ENCODE data around the gene SERPINB7. TPM values are rescaled to one million over a fixed set of nuclear protein-coding genes. Genes with fewer than 3 reads are reported as not detected.

The SERPINB7 gene
- total and polyA plus RNA-seq, 10 donors, result not detected

DNA sequence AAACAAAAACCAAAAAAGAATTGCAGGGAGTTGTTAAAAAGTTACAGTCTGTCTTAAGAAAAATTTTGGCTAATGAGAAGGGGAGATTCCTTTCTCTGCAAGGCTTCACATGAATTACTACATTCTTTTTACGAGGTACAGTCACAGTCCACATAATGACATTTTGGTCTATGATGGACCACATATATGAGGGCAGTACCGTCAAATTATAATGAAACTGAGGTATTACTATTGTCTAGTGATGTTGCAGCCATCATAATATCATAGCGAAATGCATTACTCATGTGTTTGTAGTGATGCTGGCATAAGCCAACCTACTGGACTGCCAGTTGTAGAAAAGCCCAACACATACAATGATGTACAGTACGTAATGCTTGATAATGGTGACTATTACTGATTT lies 12.5 kb downstream of the SERPINB7 start:
- WGBS, 5 donors, result 80 to 93% (median 91%) methylated on average over 4 of the region's 4 CpGs
- no peaks in the 10 kb centered on the region for H3K27me3 ChIP-seq (replicated peaks in 1 of 7)
- H3K27ac ChIP-seq, result no peak overlapping the region
- intact Hi-C loops (cut with DNase I; ENCODE audit: low total_unique reads), result no loop called here
- H3K9me3 ChIP-seq, result no peaks in the 10 kb centered on the region
- H3K4me3 ChIP-seq, result no peak overlapping the region
- no peaks in the 10 kb centered on the region for H3K4me1 ChIP-seq
- no peak for DNase-seq
- no peaks in the 10 kb centered on the region for H3K36me3 ChIP-seq
- TF ChIP-seq POLR2AphosphoS5 (IDR thresholded peaks at IDR 0.05) (no peak), POLR2A (IDR thresholded peaks at IDR 0.05) (no peak), CTCF (IDR thresholded peaks at IDR 0.05 in 8 of 11, conservative IDR thresholded peaks at IDR 0.05 in 3 of 11) (no peak)

GRCh38 chr18:63788447-63789096 lies 13.4 kb downstream of the SERPINB7 start:
- H3K4me3 ChIP-seq, result no peak overlapping the region
- WGBS, 5 donors, result 38 to 72% (median 54%) methylated on average over 3 of the region's 3 CpGs
- intact Hi-C loops (cut with DNase I; ENCODE audit: low total_unique reads), result no loop called here
- TF ChIP-seq POLR2AphosphoS5 (IDR thresholded peaks at IDR 0.05) (no peak), POLR2A (IDR thresholded peaks at IDR 0.05) (no peak), CTCF (IDR thresholded peaks at IDR 0.05 in 8 of 11, conservative IDR thresholded peaks at IDR 0.05 in 3 of 11) (no peak)
- H3K27ac ChIP-seq, result no peak overlapping the region
- no peaks in the 10 kb centered on the region for H3K9me3 ChIP-seq
- no peaks in the 10 kb centered on the region for H3K27me3 ChIP-seq (replicated peaks in 1 of 7)
- no peak for DNase-seq
- H3K4me1 ChIP-seq, result no peaks in the 10 kb centered on the region
- no peaks in the 10 kb centered on the region for H3K36me3 ChIP-seq

- H3K27ac ChIP-seq, result no peak overlapping the region
- WGBS, 5 donors, result 89 to 97% (median 93%) methylated on average over 2 of the region's 2 CpGs
- H3K9me3 ChIP-seq, result no peaks in the 10 kb centered on the region
- H3K27me3 ChIP-seq (replicated peaks in 1 of 7), result no peaks in the 10 kb centered on the region
- TF ChIP-seq CTCF (IDR thresholded peaks at IDR 0.05 in 8 of 11, conservative IDR thresholded peaks at IDR 0.05 in 3 of 11) (no peak), POLR2A (IDR thresholded peaks at IDR 0.05) (no peak), POLR2AphosphoS5 (IDR thresholded peaks at IDR 0.05) (no peak)
- intact Hi-C loops (cut with DNase I; ENCODE audit: low total_unique reads), result no loop called here
- no peak overlapping the region for H3K4me3 ChIP-seq
- no peak for DNase-seq
- no peaks in the 10 kb centered on the region for H3K36me3 ChIP-seq
- H3K4me1 ChIP-seq, result no peaks in the 10 kb centered on the region
These were observed 14.1 kb downstream of the SERPINB7 start for GRCh38 chr18:63789327-63789726.

GRCh38 chr18:63795606-63796005 lies 20.4 kb downstream of the SERPINB7 start:
- TF ChIP-seq POLR2AphosphoS5 (IDR thresholded peaks at IDR 0.05) (no peak), CTCF (IDR thresholded peaks at IDR 0.05 in 8 of 11, conservative IDR thresholded peaks at IDR 0.05 in 3 of 11) (no peak), POLR2A (IDR thresholded peaks at IDR 0.05) (no peak)

More at GRCh38 chr18:63795606-63796005, 20.4 kb downstream of the SERPINB7 start:
- no peaks in the 10 kb centered on the region for H3K4me1 ChIP-seq
- intact Hi-C loops (cut with DNase I; ENCODE audit: low total_unique reads), result no loop called here
- H3K4me3 ChIP-seq, result no peak overlapping the region
- no peak overlapping the region for H3K27ac ChIP-seq
- H3K36me3 ChIP-seq, result no peaks in the 10 kb centered on the region
- H3K9me3 ChIP-seq, result no peaks in the 10 kb centered on the region
- WGBS, 5 donors, result 87 to 90% (median 89%) methylated on average over 4 of the region's 4 CpGs
- no peak for DNase-seq
- H3K27me3 ChIP-seq (replicated peaks in 1 of 7), result no peaks in the 10 kb centered on the region

Data from spleen (tissue), 11 donors.